HepG2 (cell line): ENCODE data around the gene CYSTM1. TPM values are rescaled to one million over a fixed set of nuclear protein-coding genes. Genes with fewer than 3 reads are reported as not detected.

Source experiments
- ATAC-seq: fragments of 200-7000 bp; cut with Tn5 transposase; 3 replicates; pipeline ENCODE4 v1.9.1; 2020; ENCODE audit warnings: mild to moderate bottlenecking, moderate library complexity
- BruUV-seq: library from RNA; stranded (reverse); fragments of 400-500 nt; replicated peaks from 2 replicates; lab custom pipeline; 2021; lab: Mats Ljungman, UMichigan
- CTCF ChIA-PET: fragments of 300-600 bp; formaldehyde crosslinking; extraction: SDS; loops from one replicate; lab custom pipeline; 2021; ENCODE audit warnings: low total read pairs, inconsistent platforms, low intra/inter-chr PET ratio; lab: Yijun Ruan, JAX
- POLR2A ChIA-PET: fragments of 350-600 bp; sonication (Branson Sonifier 250); formaldehyde crosslinking; loops from one replicate; lab custom pipeline; 2020; ENCODE audit warnings: antibody characterized with exemption, inconsistent platforms; lab: Yijun Ruan, JAX
- DNase-seq: peaks from one replicate; pipeline ENCODE4 v3.0.0-alpha.2; 2015; ENCODE audit warnings: low spot score
- FAIRE-seq: peaks from 3 replicates; lab custom pipeline; 2011; peaks lifted over from hg19 to GRCh38; lab: Jason Lieb, UNC
- H2AFZ ChIP-seq: one replicate; pipeline ENCODE4 v1.6.1; 2011; ENCODE audit warnings: low read length, inconsistent platforms
- H3K27ac ChIP-seq: fragments of 300-600 bp; 3 replicates; pipeline ENCODE4 v1.8.0; 2011; ENCODE audit warnings: mixed run types, mild to moderate bottlenecking, mixed read lengths, low read length, inconsistent platforms; ENCODE audit not compliant: insufficient read depth; ENCODE audit errors: extremely low read length
- H3K27me3 ChIP-seq, 2 experiments: fragments of 200-600 bp in 1 of 2; 2 replicates in 1 of 2; 3 replicates in 1 of 2; pipeline versions ENCODE4 v1.6.0 to v1.8.0; 2011; ENCODE audit warnings: low read length in 2 of 2, mild to moderate bottlenecking in 2 of 2, moderate library complexity in 2 of 2, inconsistent platforms in 1 of 2; ENCODE audit not compliant: insufficient read depth in 2 of 2, control insufficient read depth in 1 of 2
- H3K36me3 ChIP-seq, 2 experiments: fragments of 200-600 bp in 1 of 2; replicated peaks in 1 of 2; 2 replicates in 1 of 2; 3 replicates in 1 of 2; pipeline versions ENCODE4 v1.5.1 to v1.8.0; 2011; ENCODE audit warnings: low read length in 2 of 2, inconsistent platforms in 1 of 2; ENCODE audit not compliant: insufficient read depth in 2 of 2, control insufficient read depth in 1 of 2
- H3K4me1 ChIP-seq: 2 replicates; pipeline ENCODE4 v1.5.1; 2012; ENCODE audit warnings: low read length, inconsistent platforms; ENCODE audit not compliant: insufficient read depth
- H3K4me2 ChIP-seq: 2 replicates; pipeline ENCODE4 v1.6.0; 2011; ENCODE audit warnings: low read depth, low read length, inconsistent platforms
- H3K4me3 ChIP-seq, 3 experiments: fragments of 200-600 bp in 1 of 3; sonication (generic), shearing (Covaris generic) in 1 of 3; replicated peaks in 1 of 3; 2 replicates each; pipeline ENCODE4 v1.5.1; 2011 to 2016; ENCODE audit warnings: low read length in 3 of 3, inconsistent platforms in 2 of 3, low read depth in 2 of 3, mild to moderate bottlenecking in 2 of 3, control low read depth in 1 of 3, mixed read lengths in 1 of 3; ENCODE audit not compliant: insufficient read depth in 1 of 3
- H3K79me2 ChIP-seq: one replicate; pipeline ENCODE4 v1.6.1; 2011; ENCODE audit warnings: low read length, inconsistent platforms; ENCODE audit not compliant: insufficient read depth
- H3K9ac ChIP-seq: 2 replicates; pipeline ENCODE4 v1.6.0; 2011; ENCODE audit warnings: mild to moderate bottlenecking, low read depth, low read length, inconsistent platforms; ENCODE audit not compliant: insufficient read depth
- H3K9me3 ChIP-seq: 2 replicates; pipeline ENCODE4 v1.5.1; 2012; ENCODE audit warnings: mild to moderate bottlenecking, low read length
- H4K20me1 ChIP-seq: 2 replicates; pipeline ENCODE4 v1.6.0; 2011; ENCODE audit warnings: inconsistent platforms, mild to moderate bottlenecking, low read length, moderate library complexity; ENCODE audit not compliant: insufficient read depth
- ATF6 ChIP-seq: sonication (generic); formaldehyde crosslinking; conservative IDR thresholded peaks from 2 replicates; pipeline ENCODE4 v1.4.0; 2020; ENCODE audit warnings: missing genetic modification reagents
- ERF ChIP-seq: IDR thresholded peaks from 2 replicates; pipeline ENCODE4 v1.6.1; 2018; ENCODE audit warnings: missing biosample characterization, missing genetic modification reagents
- ETV6 ChIP-seq: sonication (generic); formaldehyde crosslinking; conservative IDR thresholded peaks from 2 replicates; pipeline ENCODE4 v1.4.0; 2020; ENCODE audit warnings: missing genetic modification reagents
- FIP1L1 ChIP-seq: fragments of 200-400 bp; formaldehyde crosslinking; IDR thresholded peaks from 2 replicates; pipeline ENCODE4 v1.6.1; 2018; ENCODE audit warnings: low read depth, mild to moderate bottlenecking, low read length, moderate library complexity, borderline replicate concordance; ENCODE audit not compliant: insufficient read depth
- HOXD1 ChIP-seq: sonication (generic); formaldehyde crosslinking; IDR thresholded peaks from 2 replicates; pipeline ENCODE4 v1.5.0; 2020; ENCODE audit warnings: missing genetic modification reagents
- MXD3 ChIP-seq: IDR thresholded peaks from 2 replicates; pipeline ENCODE4 v1.6.1; 2016; ENCODE audit warnings: mild to moderate bottlenecking, missing biosample characterization, missing genetic modification reagents
- POGK ChIP-seq: sonication (generic); formaldehyde crosslinking; conservative IDR thresholded peaks from 2 replicates; pipeline ENCODE4 v1.8.0; 2022; ENCODE audit warnings: mild to moderate bottlenecking, moderate library complexity, missing genetic modification reagents
- POLR2AphosphoS5 ChIP-seq: IDR thresholded peaks from 2 replicates; pipeline ENCODE4 v1.6.1; 2012; ENCODE audit warnings: low read depth, low read length
- SNAPC4 ChIP-seq: sonication (generic); formaldehyde crosslinking; IDR thresholded peaks from 2 replicates; pipeline ENCODE4 v1.4.0; 2020; ENCODE audit warnings: mild to moderate bottlenecking, missing genetic modification reagents
- ZEB1 ChIP-seq: IDR thresholded peaks from 2 replicates; pipeline ENCODE4 v1.6.1; 2012; ENCODE audit warnings: mild to moderate bottlenecking, low read depth, inconsistent platforms; ENCODE audit not compliant: insufficient replicate concordance
- ZNF414 ChIP-seq: sonication (generic); formaldehyde crosslinking; IDR thresholded peaks from 2 replicates; pipeline ENCODE4 v1.5.0; 2020; ENCODE audit warnings: missing genetic modification reagents
- ZNF501 ChIP-seq: sonication (generic); formaldehyde crosslinking; IDR thresholded peaks from 2 replicates; pipeline ENCODE4 v1.5.1; 2020; ENCODE audit warnings: mild to moderate bottlenecking, moderate library complexity, missing genetic modification reagents
- ZNF557 ChIP-seq: sonication (generic); formaldehyde crosslinking; IDR thresholded peaks from 2 replicates; pipeline ENCODE4 v1.4.0; 2020; ENCODE audit warnings: missing genetic modification reagents
- ZNF883 ChIP-seq: sonication (generic); formaldehyde crosslinking; IDR thresholded peaks from 2 replicates; pipeline ENCODE4 v1.5.1; 2020; ENCODE audit warnings: mild to moderate bottlenecking, missing genetic modification reagents; ENCODE audit errors: not compliant biosample characterization
- ZSCAN22 ChIP-seq: sonication (generic); formaldehyde crosslinking; IDR thresholded peaks from 2 replicates; pipeline ENCODE4 v1.4.0; 2020; ENCODE audit warnings: mild to moderate bottlenecking, missing genetic modification reagents
- WGBS: methylation state at CpG from one replicate; pipeline ENCODE4 v1.1.6; 2017; ENCODE audit warnings: low lambda C conversion rate; 5-methylcytosine and 5-hydroxymethylcytosine counted together
- in situ Hi-C: cut with HindIII; loops from 2 replicates; pipeline ENCODE4 v1.10.0; 2017; ENCODE audit warnings: low pct_unique_long_range_greater_than_20kb; ENCODE audit not compliant: extremely low pct_ligation_motif_present
- intact Hi-C: fragments of 100-400 bp; cut with micrococcal nuclease; formaldehyde crosslinking; loops from one replicate; pipeline ENCODE4 v1.10.0; 2022; ENCODE audit not compliant: unreplicated experiment
- polyA plus RNA-seq, 8 experiments: library from polyadenylated mRNA; depleted of rRNA in 3 of 8; stranded (reverse) in 7 of 8; unstranded in 1 of 8; fragments of >200 nt; fragmentation: Illumina TruSeq in 4 of 8; extraction: Trizol in 4 of 8; gene quantifications; 2 replicates each; pipeline versions ENCODE4 v1.2.1 to v1.2.3, GENCODE V29; 2011 to 2016; ENCODE audit warnings: low read depth in 4 of 8, missing spikeins in 1 of 8, mixed read lengths in 1 of 8; ENCODE audit not compliant: insufficient read depth in 1 of 8
- total RNA-seq, 5 experiments: library from RNA; depleted of rRNA; stranded (reverse); fragments of >200 nt; fragmentation: Illumina TruSeq; extraction: Trizol; gene quantifications; 2 replicates each; pipeline ENCODE4 v1.2.3, GENCODE V29; 2016; ENCODE audit warnings: low read depth in 1 of 5

CYSTM1 gene
- total and polyA plus RNA-seq, 2 of the 13 experiments (the other 11 are each of a cell fraction or from before 2014, with no cell fraction given), result 40.0 to 73.4 TPM

GRCh38 chr5:140136624-140137023 is 38.4 kb upstream of the CYSTM1 start:
- CTCF ChIA-PET, result no interaction called here
- H3K9ac ChIP-seq, result no peak overlapping the region
- intact Hi-C loops, result no loop called here
- POLR2A ChIA-PET, result no interaction called here
- DNase-seq (no peak), ATAC-seq (no peak), FAIRE-seq (no peak)
- H3K4me1 ChIP-seq, result peaks cover 15% of the 10 kb centered on the region
- in situ Hi-C loops, result no loop called here
- H3K27ac ChIP-seq, result no peak overlapping the region
- H3K4me2 ChIP-seq, result no peak overlapping the region
- no peak overlapping the region for H3K4me3 ChIP-seq
- H4K20me1 ChIP-seq, result peaks cover 7% of the 10 kb centered on the region; the same call in 1 of the 2 replicates
- H2AFZ ChIP-seq, result no peak overlapping the region
- no peaks in the 10 kb centered on the region for H3K9me3 ChIP-seq
- no peaks in the 10 kb centered on the region; a peak in 1 of 5 replicates for H3K27me3 ChIP-seq
- H3K79me2 ChIP-seq, result peaks cover 2% of the 10 kb centered on the region
- no TSS peak for BruUV-seq
- 100% methylated on average over 1 of the region's 1 CpG for WGBS
- H3K36me3 ChIP-seq, result no peaks in the 10 kb centered on the region
- TF ChIP-seq ZNF557 (CRISPR knock-in tag) (no peak), ZNF414 (CRISPR knock-in tag) (no peak), MXD3 (CRISPR knock-in tag) (no peak), POLR2AphosphoS5 (no peak), ZEB1 (no peak), ZSCAN22 (no peak), ERF (CRISPR knock-in tag) (no peak), ZNF883 (CRISPR knock-in tag) (no peak), ETV6 (CRISPR knock-in tag) (no peak), POGK (CRISPR knock-in tag) (no peak), SNAPC4 (CRISPR knock-in tag) (no peak), HOXD1 (CRISPR knock-in tag) (no peak), ATF6 (CRISPR knock-in tag) (no peak), FIP1L1 (no peak), ZNF501 (CRISPR knock-in tag) (no peak)
